IPS-NIHi11 (cell line): ENCODE data around the gene TTC5.
"Not testable (repeated sequence)": the region's sequence is repeated elsewhere in the genome, so short reads cannot be mapped to it uniquely, and the experiment has no call there.

Experiments used
- DNase-seq: peaks from one replicate; pipeline ENCODE4 v3.0.0; 2012; ENCODE audit warnings: mixed read lengths, low spot score

Gene TTC5

GRCh38 chr14:20302042-20302755, 3.6 kb downstream of the TTC5 start:
- no peak for DNase-seq

- no peak for DNase-seq
Measured at GRCh38 chr14:20295067-20295466, 10.7 kb downstream of the TTC5 start.

GRCh38 chr14:20294636-20295035, 11.1 kb downstream of the TTC5 start:
- DNase-seq, result no peak

- DNase-seq, result not testable (repeated sequence)
Measured at GRCh38 chr14:20281998-20282397, 23.8 kb downstream of the TTC5 start.

- not testable (repeated sequence) for DNase-seq
Measured at GRCh38 chr14:20280265-20280664, 25.5 kb downstream of the TTC5 start.

- DNase-seq, result no peak
Measured at GRCh38 chr14:20278414-20278813, 27.3 kb downstream of the TTC5 start.

GRCh38 chr14:20277409-20277808, 28.3 kb downstream of the TTC5 start:
- DNase-seq, result no peak

GRCh38 chr14:20274062-20274461, 31.7 kb downstream of the TTC5 start:
- no peak for DNase-seq

- not testable (repeated sequence) for DNase-seq
Measured at GRCh38 chr14:20264361-20264760, 41.4 kb downstream of the TTC5 start.

GRCh38 chr14:20262642-20263128, 43.1 kb downstream of the TTC5 start:
- DNase-seq, result no peak

GRCh38 chr14:20247646-20248246, 58.0 kb downstream of the TTC5 start:
- peak; percentile 14 for DNase-seq
